Gastrocnemius medialis (tissue), 4 donors: ENCODE measurements around the gene NAA30. TPM values are rescaled to one million over a fixed set of nuclear protein-coding genes. Genes with fewer than 3 reads are reported as not detected.

Experiments
- ATAC-seq, 2 donors: fragments of 150-250 bp; one replicate each; pipeline ENCODE4 v1.9.1; 2016
- DNase-seq, 2 donors: peaks; one replicate each; pipeline ENCODE4 v3.0.0-alpha.2; 2019
- H3K27ac ChIP-seq, 4 donors: fragments of 200-600 bp; sonication (generic); 1 replicate in 1 of 4; 2 replicates in 3 of 4; pipeline ENCODE4 v1.5.1; 2016 to 2018; ENCODE audit warnings: mild to moderate bottlenecking in 2 of 4, moderate library complexity in 1 of 4
- H3K27me3 ChIP-seq, 3 donors: fragments of 200-600 bp; sonication (generic) in 2 of 3; 1 replicate in 1 of 3; 2 replicates in 2 of 3; pipeline versions ENCODE4 v1.5.1 to v1.6.0; 2016 to 2019; ENCODE audit warnings: mild to moderate bottlenecking in 1 of 3, moderate library complexity in 1 of 3
- H3K36me3 ChIP-seq, 2 donors: fragments of 200-600 bp; sonication (generic) in 1 of 2; one replicate each; pipeline ENCODE4 v1.5.1; 2017 to 2018
- H3K4me1 ChIP-seq, 2 donors: fragments of 200-600 bp; sonication (generic) in 1 of 2; one replicate each; pipeline ENCODE4 v1.5.1; 2016 to 2017; ENCODE audit warnings: mild to moderate bottlenecking in 2 of 2
- H3K4me3 ChIP-seq, 4 donors: fragments of 200-600 bp; sonication (generic) in 3 of 4; 1 replicate in 1 of 4; 2 replicates in 3 of 4; pipeline ENCODE4 v1.5.1; 2016 to 2019; ENCODE audit warnings: mild to moderate bottlenecking in 2 of 4
- H3K9me3 ChIP-seq, 3 donors: fragments of 200-600 bp; sonication (generic) in 2 of 3; 1 replicate in 1 of 3; 2 replicates in 2 of 3; pipeline ENCODE4 v1.5.1; 2016 to 2019
- CTCF ChIP-seq, 5 experiments: fragments of 450-650 bp in 3 of 5; fragments of 200-600 bp in 2 of 5; sonication (generic) in 2 of 5; IDR thresholded peaks in 4 of 5; conservative IDR thresholded peaks in 1 of 5; 1 replicate in 4 of 5; 2 replicates in 1 of 5; pipeline ENCODE4 v1.5.1; 2016 to 2019; ENCODE audit warnings: antibody characterized with exemption in 5 of 5, mild to moderate bottlenecking in 3 of 5, moderate library complexity in 3 of 5
- POLR2A ChIP-seq, 2 donors: fragments of 450-650 bp; IDR thresholded peaks; one replicate each; pipeline ENCODE4 v1.6.1; 2017; ENCODE audit warnings: antibody characterized with exemption in 2 of 2, mild to moderate bottlenecking in 2 of 2, moderate library complexity in 2 of 2
- in situ Hi-C, 4 donors: fragments of 200-750 bp; cut with MboI; loops; one replicate each; pipeline versions ENCODE4 v1.15.0 to v1.8.0; 2017; ENCODE audit warnings: low sequenced_read_pairs in 4 of 4
- intact Hi-C: fragments of 100-400 bp; cut with DNase I; formaldehyde crosslinking; loops from one replicate; pipeline ENCODE4 v1.15.1; 2023; ENCODE audit warnings: low total_unique reads
- total RNA-seq, 4 donors: library from RNA; depleted of rRNA; stranded (reverse); fragments of >200 nt; gene quantifications; one replicate each; pipeline versions ENCODE4 v1.1.0 to v1.2.3, GENCODE V29; 2016

The NAA30 gene
- total RNA-seq, 4 donors from 2014 or later: 30.9 to 53.7 (median 38.6) TPM

GRCh38 chr14:57464008-57464730 lies 73.8 kb downstream of the NAA30 start:
- ATAC-seq (no peak), DNase-seq (no peak)
- intact Hi-C loops (no loop called here), in situ Hi-C loops (no loop called here)
- Histone ChIP-seq H3K27me3 (no peaks in the 10 kb centered on the region), H3K4me1 (no peaks in the 10 kb centered on the region), H3K9me3 (no peaks in the 10 kb centered on the region), H3K4me3 (no peak overlapping the region), H3K27ac (no peak overlapping the region), H3K36me3 (no peaks in the 10 kb centered on the region)
- no peak for TF ChIP-seq CTCF (IDR thresholded peaks at IDR 0.05 in 4 of 5, conservative IDR thresholded peaks at IDR 0.05 in 1 of 5)
- TF ChIP-seq POLR2A (IDR thresholded peaks at IDR 0.05): no peak

Other genes starting within 250 kb of the NAA30 start
- 10 to 100 TPM; 34.6 to 61.9 (median 43.2) TPM for gene EXOC5, start 121.7 kb upstream of the NAA30 start, total RNA-seq
- gene AP5M1, start 121.6 kb upstream of the NAA30 start, total RNA-seq: 10 to 100 TPM; 17.3 to 36.0 (median 27.7) TPM
- under 1 TPM in 2 of 4 donors, not detected in 2; 0.16 to 0.39 TPM for gene CCDC198, start 103.3 kb downstream of the NAA30 start, total RNA-seq